Prostate gland (tissue), 2 donors: Measurements from ENCODE around the gene KLHL20. TPM values are rescaled to one million over a fixed set of nuclear protein-coding genes. Genes with fewer than 3 reads are reported as not detected.
A peak's percentile ranks its signal among the peaks of the same experiment; 100 is the strongest.

ENCODE experiments used
- DNase-seq: peaks from one replicate; pipeline ENCODE4 v3.0.0-alpha.2; 2019; ENCODE audit warnings: low spot score
- H3K27ac ChIP-seq, 2 donors: fragments of 200-600 bp; sonication (generic); 2 replicates each; pipeline ENCODE4 v1.5.1; 2017 to 2019
- H3K27me3 ChIP-seq: fragments of 200-600 bp; sonication (generic); replicated peaks from 2 replicates; pipeline ENCODE4 v1.5.1; 2019; ENCODE audit not compliant: insufficient read depth
- H3K36me3 ChIP-seq, 2 donors: fragments of 200-600 bp; sonication (generic); 1 replicate in 1 of 2; 2 replicates in 1 of 2; pipeline versions ENCODE4 v1.5.1 to v1.8.1; 2017 to 2019
- H3K4me1 ChIP-seq: fragments of 200-600 bp; sonication (generic); replicated peaks from 2 replicates; pipeline ENCODE4 v1.5.1; 2019
- H3K4me3 ChIP-seq, 2 donors: fragments of 200-600 bp; sonication (generic); 2 replicates each; pipeline ENCODE4 v1.5.1; 2017 to 2019
- H3K9me3 ChIP-seq: fragments of 200-600 bp; sonication (generic); 2 replicates; pipeline ENCODE4 v1.5.1; 2017
- POLR2A ChIP-seq: fragments of 450-650 bp; IDR thresholded peaks from one replicate; pipeline ENCODE4 v1.6.1; 2016; ENCODE audit warnings: antibody characterized with exemption, mild to moderate bottlenecking
- POLR2AphosphoS5 ChIP-seq: sonication (generic); formaldehyde crosslinking; IDR thresholded peaks from one replicate; pipeline ENCODE4 v1.6.1; 2017; ENCODE audit warnings: antibody characterized with exemption
- WGBS: methylation state at CpG from one replicate; pipeline ENCODE4 v1.1.5; 2018; 5-methylcytosine and 5-hydroxymethylcytosine counted together
- intact Hi-C: fragments of 100-400 bp; cut with DNase I; formaldehyde crosslinking; loops from one replicate; pipeline ENCODE4 v1.14.2; 2022
- total RNA-seq, 2 donors: library from RNA; depleted of rRNA; stranded (reverse); fragments of >200 nt; gene quantifications; one replicate each; pipeline ENCODE4 v1.1.0, GENCODE V29; 2016
- TF ChIP-seq, protein P1 (sequence below), 4 experiments: fragments of 200-600 bp in 2 of 4; fragments of 450-650 bp in 2 of 4; sonication (generic) in 2 of 4; IDR thresholded peaks; 1 replicate in 3 of 4; 2 replicates in 1 of 4; pipeline ENCODE4 v1.5.1; 2016 to 2019; ENCODE audit warnings: antibody characterized with exemption in 4 of 4, mild to moderate bottlenecking in 2 of 4, moderate library complexity in 2 of 4

The KLHL20 gene
- total RNA-seq, 2 donors from 2014 or later = 26.3 to 27.6 TPM

DNA sequence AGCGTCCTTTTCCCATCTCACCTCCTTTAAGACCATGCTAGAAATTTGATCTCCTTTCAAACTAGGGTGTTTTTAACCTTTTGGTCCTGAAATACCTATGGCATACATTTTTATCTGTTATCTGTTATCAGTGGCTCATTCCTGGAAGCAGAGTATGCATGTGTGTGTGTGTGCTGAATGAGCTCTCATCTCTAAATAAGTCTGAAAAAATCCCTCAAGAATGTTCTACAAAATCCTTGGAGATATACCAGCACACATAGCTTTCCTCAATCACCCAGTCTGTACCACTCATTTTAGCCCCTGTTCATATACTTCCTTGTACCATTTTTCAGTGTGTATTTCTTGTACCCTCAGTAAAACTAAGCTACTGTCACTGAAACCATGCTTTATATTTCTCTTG lies 103.7 kb downstream of the KLHL20 start:
- H3K4me3 ChIP-seq = no peak overlapping the region
- no peak overlapping the region for H3K27ac ChIP-seq
- no peaks in the 10 kb centered on the region for H3K9me3 ChIP-seq
- WGBS = 92% methylated on average over 1 of the region's 1 CpG
- TF ChIP-seq, protein P1, sequence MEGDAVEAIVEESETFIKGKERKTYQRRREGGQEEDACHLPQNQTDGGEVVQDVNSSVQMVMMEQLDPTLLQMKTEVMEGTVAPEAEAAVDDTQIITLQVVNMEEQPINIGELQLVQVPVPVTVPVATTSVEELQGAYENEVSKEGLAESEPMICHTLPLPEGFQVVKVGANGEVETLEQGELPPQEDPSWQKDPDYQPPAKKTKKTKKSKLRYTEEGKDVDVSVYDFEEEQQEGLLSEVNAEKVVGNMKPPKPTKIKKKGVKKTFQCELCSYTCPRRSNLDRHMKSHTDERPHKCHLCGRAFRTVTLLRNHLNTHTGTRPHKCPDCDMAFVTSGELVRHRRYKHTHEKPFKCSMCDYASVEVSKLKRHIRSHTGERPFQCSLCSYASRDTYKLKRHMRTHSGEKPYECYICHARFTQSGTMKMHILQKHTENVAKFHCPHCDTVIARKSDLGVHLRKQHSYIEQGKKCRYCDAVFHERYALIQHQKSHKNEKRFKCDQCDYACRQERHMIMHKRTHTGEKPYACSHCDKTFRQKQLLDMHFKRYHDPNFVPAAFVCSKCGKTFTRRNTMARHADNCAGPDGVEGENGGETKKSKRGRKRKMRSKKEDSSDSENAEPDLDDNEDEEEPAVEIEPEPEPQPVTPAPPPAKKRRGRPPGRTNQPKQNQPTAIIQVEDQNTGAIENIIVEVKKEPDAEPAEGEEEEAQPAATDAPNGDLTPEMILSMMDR (IDR thresholded peaks at IDR 0.05) = no peak
- TF ChIP-seq POLR2AphosphoS5 (no peak), POLR2A (no peak)
- no peak for DNase-seq
- no peaks in the 10 kb centered on the region for H3K4me1 ChIP-seq
- no peaks in the 10 kb centered on the region for H3K27me3 ChIP-seq
- H3K36me3 ChIP-seq = no peaks in the 10 kb centered on the region
- intact Hi-C loops = no loop called here

DNA sequence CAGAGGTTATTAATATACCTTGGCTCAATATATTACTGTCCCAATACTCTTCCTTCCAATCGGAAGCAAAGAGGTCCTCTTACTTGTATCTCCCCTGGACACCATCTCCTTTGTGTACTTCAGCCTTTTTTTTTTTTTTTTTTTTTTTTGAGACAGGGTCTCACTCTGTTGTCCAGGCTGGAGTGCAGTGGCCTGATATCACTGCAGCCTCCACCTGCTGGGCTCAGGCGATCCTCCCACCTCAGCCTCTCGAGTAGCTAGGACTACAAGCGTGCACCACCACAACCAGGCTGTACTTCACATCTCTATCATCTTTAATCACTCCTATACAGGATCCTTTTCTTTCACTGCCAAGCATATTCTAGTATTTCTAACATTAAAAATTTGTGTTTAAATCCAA lies 106.9 kb downstream of the KLHL20 start:
- intact Hi-C loops = loop anchor here (10.0 kb wide), 1 partner anchor 1077 kb away; no protein-coding TSS in a partner anchor
- Histone ChIP-seq H3K9me3 (no peaks in the 10 kb centered on the region), H3K36me3 (no peaks in the 10 kb centered on the region), H3K4me1 (no peaks in the 10 kb centered on the region), H3K27me3 (no peaks in the 10 kb centered on the region), H3K4me3 (no peak overlapping the region), H3K27ac (no peak overlapping the region)
- DNase-seq = no peak
- TF ChIP-seq POLR2AphosphoS5 = no peak
- TF ChIP-seq, protein P1 (IDR thresholded peaks at IDR 0.05) = no peak
- TF ChIP-seq POLR2A = no peak
- WGBS = 96% methylated on average over 4 of the region's 4 CpGs

DNA sequence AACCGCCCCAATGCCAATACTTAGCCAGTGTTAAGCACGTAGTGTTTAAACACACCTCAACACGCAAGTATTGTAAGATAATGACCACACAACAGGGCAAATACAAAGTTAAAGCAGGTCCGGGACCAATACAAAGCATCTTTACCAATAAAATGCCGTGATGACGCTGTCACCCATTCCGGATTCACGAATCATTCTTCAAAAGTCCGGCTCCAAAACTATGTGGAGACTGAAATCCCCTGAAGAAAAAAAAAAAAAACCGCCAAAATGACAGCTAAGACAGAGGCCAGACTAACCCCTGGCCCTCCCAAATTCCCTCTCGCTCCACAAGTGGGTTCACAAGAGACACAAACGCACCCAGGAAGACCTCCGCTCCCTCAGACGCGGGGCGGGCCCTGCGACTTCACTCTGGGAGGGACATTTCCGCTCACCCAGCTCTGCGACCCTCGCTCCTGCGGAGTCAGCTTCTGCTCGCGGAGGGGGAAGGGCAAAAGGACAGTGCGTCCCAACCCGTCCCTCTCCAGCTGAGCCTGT lies 109.1 kb downstream of the KLHL20 start:
- H3K4me1 ChIP-seq = no peaks in the 10 kb centered on the region

DNA sequence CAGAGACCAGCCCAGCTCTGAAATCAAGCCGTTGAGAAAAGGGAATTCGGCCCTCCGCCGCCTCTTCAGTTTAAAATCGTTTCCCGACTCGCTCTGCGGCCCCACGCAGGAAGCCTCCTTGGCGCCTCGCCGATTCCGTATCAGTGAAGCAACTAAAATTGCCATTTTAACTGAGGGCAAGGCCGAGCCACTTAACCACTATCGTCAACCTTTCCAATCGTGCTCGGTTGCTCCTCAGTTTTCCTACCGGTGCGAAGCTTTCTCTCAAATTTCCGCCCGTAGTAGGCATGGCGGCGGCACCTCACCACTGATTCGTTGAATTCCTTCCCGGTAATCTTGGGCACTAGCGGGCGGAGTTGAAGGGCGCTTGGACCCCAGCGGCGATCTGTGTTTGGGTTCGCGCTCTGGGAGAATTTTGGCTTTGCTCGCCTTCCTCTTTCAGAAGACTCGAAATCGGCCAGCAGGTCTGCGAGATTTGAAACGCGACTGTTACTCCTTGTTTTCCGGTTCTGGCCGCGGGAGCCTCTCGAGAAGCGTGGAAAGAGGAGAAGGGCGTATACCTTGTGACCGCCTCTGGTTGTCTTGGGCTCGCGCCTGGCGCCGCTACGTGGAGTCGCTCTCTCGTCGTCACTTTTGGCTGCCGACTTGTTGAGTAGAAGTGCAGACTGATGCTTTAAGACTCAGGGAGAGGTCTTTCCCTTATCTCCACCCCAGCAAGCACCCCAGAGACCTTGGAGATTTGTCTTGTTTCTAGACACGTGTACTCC lies 109.7 kb downstream of the KLHL20 start, which contains the start of the genes CENPL and DARS2:
TSS of gene CENPL (minus strand) at position 569 of the 767 bp plus-strand sequence. CDS start 13,584 bp downstream, outside the sequence.
TSS of gene DARS2 (plus strand) at position 359 of the 767 bp plus-strand sequence. CDS start 557 bp downstream, outside the sequence.
- no peaks in the 10 kb centered on the region for H3K4me1 ChIP-seq
- peak; percentile 96 for DNase-seq
- peak; percentile 13 for TF ChIP-seq POLR2A
- peak; percentile 94 for TF ChIP-seq POLR2AphosphoS5
- TF ChIP-seq, protein P1 (IDR thresholded peaks at IDR 0.05) = no peak
- intact Hi-C loops = loop anchor here (2.0 to 10.0 kb wide), 3 partner anchors 348 to 1080 kb away; partner anchors contain the start of gene PRDX6
- WGBS = under 1% methylated on average over 55 of the region's 55 CpGs
- H3K4me3 ChIP-seq = peak within 1 kb of the TSS; percentile 55 to 62
- H3K27me3 ChIP-seq = no peaks in the 10 kb centered on the region
- H3K36me3 ChIP-seq = no peaks in the 10 kb centered on the region
- no peaks in the 10 kb centered on the region for H3K9me3 ChIP-seq
- peak within 1 kb of the TSS; percentile 87 to 91 for H3K27ac ChIP-seq

More for the DNA sequence above, 109.1 kb downstream of the KLHL20 start:
- TF ChIP-seq POLR2A = no peak
- TF ChIP-seq, protein P1 (IDR thresholded peaks at IDR 0.05) = no peak
- no peak for TF ChIP-seq POLR2AphosphoS5
- DNase-seq = no peak
- Histone ChIP-seq H3K36me3 (no peaks in the 10 kb centered on the region), H3K4me3 (peak overlapping the region; percentile 55 to 62), H3K9me3 (no peaks in the 10 kb centered on the region), H3K27me3 (no peaks in the 10 kb centered on the region), H3K27ac (peak overlapping the region; percentile 87 to 91)
- under 1% methylated on average over 25 of the region's 25 CpGs for WGBS
- intact Hi-C loops = loop anchor here (2.0 to 10.0 kb wide), 3 partner anchors 347 to 1079 kb away; partner anchors contain the start of gene PRDX6
